CD4-positive, alpha-beta memory T cell (primary cell): Measurements from ENCODE around the gene DEDD. TPM values are rescaled to one million over a fixed set of nuclear protein-coding genes. Genes with fewer than 3 reads are reported as not detected.

Experiments
- CTCF ChIA-PET: fragments of 350-600 bp; sonication (Branson Sonifier 250); formaldehyde crosslinking; loops from one replicate; lab custom pipeline; 2021; ENCODE audit warnings: inconsistent platforms; ENCODE audit not compliant: partially characterized antibody; lab: Charles Lee
- POLR2A ChIA-PET: fragments of 350-600 bp; sonication (Branson Sonifier 250); formaldehyde crosslinking; loops from one replicate; lab custom pipeline; 2021; ENCODE audit not compliant: partially characterized antibody; lab: Charles Lee
- DNase-seq, 5 donors: peaks; one replicate each; pipeline versions ENCODE4 v3.0.0 to v3.0.0-alpha.2; 2020 to 2022; ENCODE audit warnings: mixed read lengths in 1 of 5
- H3K27ac ChIP-seq: one replicate; pipeline ENCODE4 v1.7.0; 2013; ENCODE audit warnings: low read depth, low read length
- H3K27me3 ChIP-seq: 2 replicates; pipeline ENCODE4 v1.7.0; 2013; ENCODE audit warnings: mild to moderate bottlenecking, low read length, moderate library complexity; ENCODE audit not compliant: insufficient read depth
- H3K36me3 ChIP-seq: 2 replicates; pipeline ENCODE4 v1.7.0; 2013; ENCODE audit warnings: mild to moderate bottlenecking, low read length, moderate library complexity; ENCODE audit not compliant: insufficient read depth
- H3K4me1 ChIP-seq: 2 replicates; pipeline ENCODE4 v1.7.0; 2013; ENCODE audit warnings: mild to moderate bottlenecking, low read length, moderate library complexity; ENCODE audit not compliant: insufficient read depth
- H3K4me3 ChIP-seq, 2 donors: one replicate each; pipeline ENCODE4 v1.7.0; 2013; ENCODE audit warnings: low read length in 2 of 2, mild to moderate bottlenecking in 1 of 2
- H3K9me3 ChIP-seq, 2 donors: one replicate each; pipeline ENCODE4 v1.7.0; 2013; ENCODE audit warnings: low read length in 2 of 2, control low read depth in 1 of 2; ENCODE audit not compliant: control insufficient read depth in 1 of 2
- H3K27ac Mint-ChIP-seq, 7 donors: one replicate each; pipeline ENCODE4 v1.8.0; 2020 to 2021; ENCODE audit warnings: mixed read lengths in 7 of 7, mild to moderate bottlenecking in 6 of 7, inconsistent platforms in 3 of 7, moderate library complexity in 3 of 7
- H3K27me3 Mint-ChIP-seq, 2 donors: one replicate each; pipeline ENCODE4 v1.8.0; 2020 to 2021; ENCODE audit warnings: mixed read lengths in 2 of 2
- H3K36me3 Mint-ChIP-seq, 2 donors: one replicate each; pipeline ENCODE4 v1.8.0; 2020 to 2021; ENCODE audit warnings: mixed read lengths in 2 of 2, inconsistent platforms in 1 of 2, mild to moderate bottlenecking in 1 of 2
- H3K4me1 Mint-ChIP-seq, 4 donors: one replicate each; pipeline ENCODE4 v1.8.0; 2020 to 2021; ENCODE audit warnings: mixed read lengths in 4 of 4, mild to moderate bottlenecking in 1 of 4
- H3K4me3 Mint-ChIP-seq, 8 donors: one replicate each; pipeline ENCODE4 v1.8.0; 2020 to 2021; ENCODE audit warnings: mixed read lengths in 8 of 8, mild to moderate bottlenecking in 7 of 8, moderate library complexity in 6 of 8, inconsistent platforms in 3 of 8
- H3K9me3 Mint-ChIP-seq, 8 donors: one replicate each; pipeline ENCODE4 v1.8.0; 2020 to 2021; ENCODE audit warnings: mixed read lengths in 8 of 8, mild to moderate bottlenecking in 5 of 8, inconsistent platforms in 3 of 8, moderate library complexity in 1 of 8
- intact Hi-C: fragments of 100-400 bp; cut with micrococcal nuclease; formaldehyde crosslinking; loops from one replicate; pipeline ENCODE4 v1.15.1; 2023
- polyA plus RNA-seq, 2 donors: library from polyadenylated mRNA; unstranded; fragments of 300-500 nt; fragmentation: Illumina TruSeq; gene quantifications; one replicate each; pipeline ENCODE4 v1.2.3, GENCODE V29; 2021
- total RNA-seq, 2 experiments: library from RNA; stranded (reverse); gene quantifications; one replicate each; pipeline ENCODE4 v1.2.3, GENCODE V29; 2021

DEDD gene
- total and polyA plus RNA-seq, 4 experiments from 2014 or later, result 39.1 to 42.0 (median 41.1) TPM

DNA sequence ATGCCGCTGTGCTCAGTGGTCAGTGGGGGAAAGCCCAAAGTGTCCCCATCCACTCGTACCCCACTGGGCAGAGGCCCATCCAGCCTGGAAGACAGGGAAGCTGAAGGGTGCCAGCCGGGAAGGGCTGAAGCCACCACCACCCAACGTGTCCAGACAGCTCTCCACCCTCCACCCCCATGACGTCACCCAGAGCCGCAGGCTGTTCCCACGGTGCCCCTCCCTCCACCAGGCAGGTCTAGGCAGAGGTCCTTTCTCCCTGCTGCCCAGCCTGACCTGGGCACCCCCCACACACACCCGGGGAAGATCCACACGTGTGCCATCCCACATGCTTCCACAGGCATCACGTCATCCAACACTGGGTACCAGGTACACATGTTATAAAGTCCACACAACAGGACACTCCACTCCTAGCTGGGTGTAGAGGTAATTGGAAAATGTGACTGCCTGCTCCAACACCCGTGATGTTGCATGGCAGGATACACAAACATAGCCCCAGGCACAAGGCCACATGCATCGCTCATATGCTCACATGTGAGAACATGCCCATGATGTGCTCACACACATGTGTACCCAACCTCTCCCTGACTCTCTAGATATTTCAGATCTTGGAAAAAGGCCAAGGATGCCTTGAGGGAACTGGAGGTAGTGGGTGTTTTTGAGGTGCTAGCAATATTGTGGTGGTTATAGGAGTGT is 57.6 kb downstream of the DEDD start:
- Histone ChIP-seq H3K36me3 (no peaks in the 10 kb centered on the region), H3K9me3 (no peaks in the 10 kb centered on the region), H3K27ac (no peak overlapping the region), H3K4me1 (peaks cover 17% of the 10 kb centered on the region), H3K4me3 (no peak overlapping the region), H3K27me3 (no peaks in the 10 kb centered on the region)
- peaks cover 14 to 29% (median 19%) of the 10 kb centered on the region in 4 donors for H3K4me1 Mint-ChIP-seq
- no peak for DNase-seq
- no peaks in the 10 kb centered on the region for H3K36me3 Mint-ChIP-seq
- intact Hi-C loops, result no loop called here
- POLR2A ChIA-PET, result interaction anchor here (1.3 to 10.9 kb wide), 2 partner anchors 23 to 30 kb away, joined by 6 to 602 read pairs; partner anchors contain the start of genes KLHDC9, TSTD1 and USF1
- CTCF ChIA-PET, result interaction anchor here (1.3 to 2.9 kb wide), 3 partner anchors 22 to 35 kb away, joined by 3 to 13 read pairs (median 5); partner anchors contain the start of gene USF1
- no peaks in the 10 kb centered on the region for H3K27me3 Mint-ChIP-seq
- H3K9me3 Mint-ChIP-seq, result no peaks in the 10 kb centered on the region
- peak overlapping the region in 1 of 7 donors; percentile 58 for H3K27ac Mint-ChIP-seq
- no peak overlapping the region for H3K4me3 Mint-ChIP-seq

DNA sequence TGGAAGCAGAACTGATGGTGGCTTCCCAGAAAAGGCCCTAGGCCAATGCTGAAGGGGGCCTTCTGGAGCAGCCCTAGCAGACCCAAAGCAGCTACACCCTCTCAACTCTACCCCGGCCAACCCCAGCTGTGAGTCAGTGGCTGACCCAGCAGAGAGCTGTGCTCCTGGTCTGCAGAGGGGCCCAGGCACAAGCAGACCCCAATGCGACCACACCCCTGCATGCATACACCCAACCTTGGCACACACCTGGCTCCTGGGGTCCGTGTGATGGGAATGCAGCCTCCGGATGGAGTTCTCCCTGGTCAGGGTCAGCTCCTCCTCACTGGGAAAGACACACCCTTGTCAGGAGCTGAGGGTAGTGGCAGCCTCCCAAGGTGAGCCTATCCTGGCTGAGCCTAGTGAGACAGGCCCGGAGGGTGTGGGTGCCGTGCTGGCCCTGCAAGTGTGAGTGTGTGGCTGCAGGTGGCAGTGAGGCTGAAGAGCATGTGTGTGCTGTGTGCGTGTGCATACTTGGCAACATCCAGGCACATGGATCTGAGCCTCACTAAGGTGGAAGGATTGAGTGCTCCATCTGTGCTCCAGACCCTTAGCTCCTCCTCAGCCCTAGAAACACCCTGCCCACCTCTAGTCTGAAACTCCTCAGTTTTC is 58.9 kb downstream of the DEDD start:
- POLR2A ChIA-PET, result interaction anchor here (1.3 to 10.9 kb wide), 2 partner anchors 24 to 28 kb away, joined by 6 to 602 read pairs; partner anchors contain the start of genes KLHDC9, TSTD1 and USF1
- H3K36me3 ChIP-seq, result no peaks in the 10 kb centered on the region
- H3K27me3 ChIP-seq, result no peaks in the 10 kb centered on the region
- Mint-ChIP-seq H3K9me3 (no peaks in the 10 kb centered on the region), H3K27ac (peak overlapping the region in 4 of 7 donors; percentile 3 to 63 (median 42)), H3K36me3 (peaks cover 4 to 9% of the 10 kb centered on the region in 2 donors), H3K27me3 (no peaks in the 10 kb centered on the region), H3K4me1 (peaks cover 14 to 39% (median 20%) of the 10 kb centered on the region in 4 donors), H3K4me3 (no peak overlapping the region)
- no peak for DNase-seq
- CTCF ChIA-PET, result interaction anchor here (1.3 to 10.1 kb wide), 3 partner anchors 23 to 28 kb away, joined by 4 to 159 read pairs (median 5); partner anchors contain the start of genes KLHDC9 and USF1
- no peak overlapping the region for H3K4me3 ChIP-seq
- intact Hi-C loops, result no loop called here
- H3K27ac ChIP-seq, result no peak overlapping the region
- peaks cover 17% of the 10 kb centered on the region for H3K4me1 ChIP-seq
- no peaks in the 10 kb centered on the region for H3K9me3 ChIP-seq

- H3K4me3 ChIP-seq, result no peak overlapping the region
- Mint-ChIP-seq H3K27me3 (no peaks in the 10 kb centered on the region), H3K4me3 (no peak overlapping the region), H3K9me3 (no peaks in the 10 kb centered on the region), H3K27ac (peak overlapping the region in 5 of 7 donors; percentile 3 to 73 (median 42)), H3K36me3 (peaks cover 9 to 16% of the 10 kb centered on the region in 2 donors), H3K4me1 (peaks cover 17 to 46% (median 24%) of the 10 kb centered on the region in 4 donors)
- H3K9me3 ChIP-seq, result no peaks in the 10 kb centered on the region
- H3K36me3 ChIP-seq, result no peaks in the 10 kb centered on the region
- intact Hi-C loops, result no loop called here
- ChIA-PET CTCF (interaction anchor here (1.3 to 10.1 kb wide), 4 partner anchors 23 to 30 kb away, joined by 4 to 171 read pairs (median 82); partner anchors contain the start of genes KLHDC9, TSTD1 and USF1), POLR2A (interaction anchor here (10.9 kb wide), 1 partner anchor 28 kb away, joined by 602 read pairs; the partner anchor contains the start of genes TSTD1 and USF1)
- H3K27me3 ChIP-seq, result no peaks in the 10 kb centered on the region
- H3K4me1 ChIP-seq, result peaks cover 20% of the 10 kb centered on the region
- no peak for DNase-seq
- H3K27ac ChIP-seq, result no peak overlapping the region
Measured at GRCh38 chr1:161072751-161073449, 59.6 kb downstream of the DEDD start.

DNA sequence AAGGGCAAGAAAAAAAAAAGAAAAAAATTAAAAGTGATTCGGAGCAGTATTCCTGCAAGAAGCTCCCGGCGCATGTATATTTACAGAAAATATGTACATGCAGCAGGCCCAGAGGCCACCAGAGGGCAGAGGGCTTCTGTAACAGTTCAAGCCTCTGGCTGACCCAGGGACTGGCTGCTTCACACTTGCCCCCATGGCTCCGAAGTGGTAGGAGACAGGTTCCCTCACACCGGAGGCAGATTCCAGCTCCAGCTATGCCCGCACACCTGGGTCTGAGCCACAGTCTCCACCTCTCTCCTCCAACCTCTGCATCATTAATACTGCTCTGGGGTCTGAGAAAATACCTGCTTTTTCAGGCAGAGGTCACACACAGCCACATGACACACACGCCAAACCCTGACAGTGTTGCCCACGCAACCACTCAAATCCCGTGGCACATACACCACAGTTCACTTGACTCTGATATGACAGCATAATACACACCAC is 60.5 kb downstream of the DEDD start:
- DNase-seq, result peak in 4 of 5 donors; percentile 35 to 39 (median 37)
- peaks cover 17 to 19% of the 10 kb centered on the region in 2 donors for H3K36me3 Mint-ChIP-seq
- intact Hi-C loops, result no loop called here
- Histone ChIP-seq H3K9me3 (no peaks in the 10 kb centered on the region), H3K4me3 (no peak overlapping the region), H3K27me3 (no peaks in the 10 kb centered on the region), H3K36me3 (no peaks in the 10 kb centered on the region), H3K27ac (no peak overlapping the region), H3K4me1 (peaks cover 30% of the 10 kb centered on the region)
- H3K27me3 Mint-ChIP-seq, result no peaks in the 10 kb centered on the region
- CTCF ChIA-PET, result interaction anchor here (1.4 to 10.1 kb wide), 7 partner anchors 13 to 310 kb away, joined by 3 to 171 read pairs (median 7); partner anchors contain the start of genes KLHDC9, TSTD1 and USF1
- H3K9me3 Mint-ChIP-seq, result no peaks in the 10 kb centered on the region
- POLR2A ChIA-PET, result interaction anchor here (1.0 to 10.9 kb wide), 4 partner anchors 12 to 235 kb away, joined by 3 to 602 read pairs (median 78); partner anchors contain the start of genes KLHDC9, TSTD1 and USF1
- H3K4me1 Mint-ChIP-seq, result peaks cover 24 to 56% (median 33%) of the 10 kb centered on the region in 4 donors
- peak overlapping the region in 1 of 8 donors; percentile 17 for H3K4me3 Mint-ChIP-seq
- peak overlapping the region in 6 of 7 donors; percentile 68 to 92 (median 72) for H3K27ac Mint-ChIP-seq

Other genes with a start within 250 kb of the DEDD start
- not detected for gene ITLN1, start 247.5 kb downstream of the DEDD start, total RNA-seq
- not detected for gene ITLN1, start 247.5 kb downstream of the DEDD start, polyA plus RNA-seq
- not detected for gene ITLN2, start 177.9 kb downstream of the DEDD start, total RNA-seq
- gene ITLN2, start 177.9 kb downstream of the DEDD start, polyA plus RNA-seq, result not detected
- gene F11R, start 111.5 kb downstream of the DEDD start, total RNA-seq, result 10 to 100 TPM; 19.3 to 27.1 TPM
- 10 to 100 TPM; 15.9 to 33.2 TPM for gene F11R, start 111.5 kb downstream of the DEDD start, polyA plus RNA-seq
- gene TSTD1, start 93.7 kb downstream of the DEDD start, total RNA-seq, result 10 to 100 TPM; 92.0 to 93.1 TPM
- gene TSTD1, start 93.7 kb downstream of the DEDD start, polyA plus RNA-seq, result 100 to 1,000 TPM; 264 to 411 TPM
- 100 to 1,000 TPM; 101 to 102 TPM for gene USF1, start 86.7 kb downstream of the DEDD start, total RNA-seq
- gene USF1, start 86.7 kb downstream of the DEDD start, polyA plus RNA-seq, result 1 to 10 TPM; 1.4 to 5.9 TPM
- 100 to 1,000 TPM; 222 to 226 TPM for gene ARHGAP30, start 62.8 kb downstream of the DEDD start, total RNA-seq
- gene ARHGAP30, start 62.8 kb downstream of the DEDD start, polyA plus RNA-seq, result 100 to 1,000 TPM in 1 of 2 donors, 10 to 100 TPM in 1; 63.4 to 213 TPM
- not detected for gene NECTIN4, start 43.1 kb downstream of the DEDD start, total RNA-seq
- not detected for gene NECTIN4, start 43.1 kb downstream of the DEDD start, polyA plus RNA-seq
- gene KLHDC9, start 34.3 kb downstream of the DEDD start, total RNA-seq, result under 1 TPM; 0.52 to 0.53 TPM
- gene KLHDC9, start 34.3 kb downstream of the DEDD start, polyA plus RNA-seq, result 1 to 10 TPM in 1 of 2 donors, under 1 TPM in 1; 0.68 to 2.4 TPM
- gene PFDN2, start 14.6 kb downstream of the DEDD start, total RNA-seq, result 10 to 100 TPM; 40.8 to 41.0 TPM
- 10 to 100 TPM; 70.9 to 89.1 TPM for gene PFDN2, start 14.6 kb downstream of the DEDD start, polyA plus RNA-seq
- 10 to 100 TPM; 49.0 to 50.5 TPM for gene NIT1, start 14.6 kb downstream of the DEDD start, total RNA-seq
- gene NIT1, start 14.6 kb downstream of the DEDD start, polyA plus RNA-seq, result 10 to 100 TPM; 17.5 to 21.4 TPM
- 10 to 100 TPM; 87.2 to 87.4 TPM for gene UFC1, start 21.3 kb upstream of the DEDD start, total RNA-seq
- gene UFC1, start 21.3 kb upstream of the DEDD start, polyA plus RNA-seq, result 100 to 1,000 TPM; 146 to 176 TPM
- gene USP21, start 26.8 kb upstream of the DEDD start, total RNA-seq, result 10 to 100 TPM; 62.0 to 63.6 TPM
- 10 to 100 TPM; 15.5 to 30.6 TPM for gene USP21, start 26.8 kb upstream of the DEDD start, polyA plus RNA-seq
- 10 to 100 TPM; 59.4 to 69.8 TPM for gene PPOX, start 33.8 kb upstream of the DEDD start, total RNA-seq
- gene PPOX, start 33.8 kb upstream of the DEDD start, polyA plus RNA-seq, result 10 to 100 TPM; 16.3 to 25.7 TPM
- gene B4GALT3, start 44.8 kb upstream of the DEDD start, total RNA-seq, result 10 to 100 TPM; 64.6 to 71.5 TPM
- 10 to 100 TPM; 55.9 to 60.5 TPM for gene B4GALT3, start 44.8 kb upstream of the DEDD start, polyA plus RNA-seq
- gene ADAMTS4, start 66.4 kb upstream of the DEDD start, total RNA-seq, result 1 to 10 TPM; 1.4 to 2.4 TPM
- gene ADAMTS4, start 66.4 kb upstream of the DEDD start, polyA plus RNA-seq, result under 1 TPM in 1 of 2 donors, not detected in 1; 0.07 TPM
- gene NDUFS2, start 69.7 kb upstream of the DEDD start, total RNA-seq, result 100 to 1,000 TPM in 1 of 2 experiments, 10 to 100 TPM in 1; 89.9 to 100 TPM
- 100 to 1,000 TPM in 1 of 2 donors, 10 to 100 TPM in 1; 90.1 to 112 TPM for gene NDUFS2, start 69.7 kb upstream of the DEDD start, polyA plus RNA-seq
- gene FCER1G, start 82.6 kb upstream of the DEDD start, total RNA-seq, result 10 to 100 TPM in 1 of 2 experiments, 1 to 10 TPM in 1; 9.9 to 10.5 TPM
- 1 to 10 TPM; 2.1 to 2.8 TPM for gene FCER1G, start 82.6 kb upstream of the DEDD start, polyA plus RNA-seq
- gene APOA2, start 91.0 kb upstream of the DEDD start, total RNA-seq, result not detected
- gene APOA2, start 91.0 kb upstream of the DEDD start, polyA plus RNA-seq, result not detected
- 1 to 10 TPM; 8.2 to 8.8 TPM for gene TOMM40L, start 93.4 kb upstream of the DEDD start, total RNA-seq
- 1 to 10 TPM; 2.9 to 6.9 TPM for gene TOMM40L, start 93.4 kb upstream of the DEDD start, polyA plus RNA-seq
- not detected for gene NR1I3, start 105.5 kb upstream of the DEDD start, total RNA-seq
- gene NR1I3, start 105.5 kb upstream of the DEDD start, polyA plus RNA-seq, result under 1 TPM in 1 of 2 donors, not detected in 1; 0.13 TPM
- gene PCP4L1, start 126.1 kb upstream of the DEDD start, total RNA-seq, result not detected
- gene PCP4L1, start 126.1 kb upstream of the DEDD start, polyA plus RNA-seq, result not detected
- gene MPZ, start 177.3 kb upstream of the DEDD start, total RNA-seq, result 10 to 100 TPM; 11.1 to 11.9 TPM
- under 1 TPM in 1 of 2 donors, not detected in 1; 0.14 TPM for gene MPZ, start 177.3 kb upstream of the DEDD start, polyA plus RNA-seq
- 100 to 1,000 TPM; 106 to 108 TPM for gene SDHC, start 181.7 kb upstream of the DEDD start, total RNA-seq
- 100 to 1,000 TPM; 183 to 296 TPM for gene SDHC, start 181.7 kb upstream of the DEDD start, polyA plus RNA-seq
- gene CFAP126, start 235.2 kb upstream of the DEDD start, total RNA-seq, result not detected
- gene CFAP126, start 235.2 kb upstream of the DEDD start, polyA plus RNA-seq, result not detected